Measurements from ENCODE around the gene MOBP.
"Not testable (repeated sequence)": the region's sequence is repeated elsewhere in the genome, so short reads cannot be mapped to it uniquely, and the experiment has no call there.

GRCh38 chr3:39458579-39458978 is 8.9 kb upstream of the MOBP start:
- not testable (repeated sequence) for TF ChIP-seq CTCF (IDR thresholded peaks at IDR 0.05; ENCODE audit: low read depth, low read length, poor library complexity, severe bottlenecking); EZH2phosphoT487 (IDR thresholded peaks at IDR 0.05; ENCODE audit: borderline replicate concordance, low read length)
